ENCODE measurements around the gene PIEZO2. TPM values are rescaled to one million over a fixed set of nuclear protein-coding genes. Genes with fewer than 3 reads are reported as not detected.

The PIEZO2 gene
- total and polyA plus RNA-seq, 4 donors, result 2.6 to 233 (median 18.8) TPM

GRCh38 chr18:11095211-11095610 lies 54.2 kb downstream of the PIEZO2 start:
- DNase-seq, result no peak
- peaks cover 4 to 33% (median 11%) of the 10 kb centered on the region in 5 donors for H3K4me1 ChIP-seq (ENCODE audit: control insufficient read depth in 5 of 5, insufficient read depth in 5 of 5, low read length in 5 of 5)
- no peak overlapping the region for H3K9ac ChIP-seq (ENCODE audit: insufficient read depth in 1 of 2, low read length in 2 of 2)
- no peak overlapping the region for H3K27ac ChIP-seq (ENCODE audit: low read depth in 1 of 2, low read length in 1 of 2)
- no peak overlapping the region for H3K4me3 ChIP-seq
- no peaks in the 10 kb centered on the region for H3K9me3 ChIP-seq (ENCODE audit: control insufficient read depth in 4 of 4, insufficient read depth in 3 of 4, low read length in 3 of 4)
- peaks cover 0 to 3% (median 0%) of the 10 kb centered on the region in 4 donors for H3K36me3 ChIP-seq (ENCODE audit: control insufficient read depth in 4 of 4, insufficient read depth in 4 of 4, low read length in 4 of 4)
- ATAC-seq (ENCODE audit: insufficient read depth, low FRiP score), result no peak
- no peak for TF ChIP-seq CTCF (IDR thresholded peaks at IDR 0.05; ENCODE audit: control extremely low read depth, extremely low read depth)
- 90 to 93% methylated on average over 5 of the region's 5 CpGs for WGBS, 2 donors
- no peaks in the 10 kb centered on the region for H3K27me3 ChIP-seq (ENCODE audit: control insufficient read depth in 3 of 3, insufficient read depth in 3 of 3, low read length in 2 of 3)

- 58 to 70% methylated on average over 6 of the region's 6 CpGs for WGBS, 2 donors
- peaks cover 0 to 7% (median 2%) of the 10 kb centered on the region in 4 donors for H3K36me3 ChIP-seq (ENCODE audit: control insufficient read depth in 4 of 4, insufficient read depth in 4 of 4, low read length in 4 of 4)
- no peak overlapping the region for H3K9ac ChIP-seq (ENCODE audit: insufficient read depth in 1 of 2, low read length in 2 of 2)
- no peak overlapping the region for H3K27ac ChIP-seq (ENCODE audit: low read depth in 1 of 2, low read length in 1 of 2)
- peaks cover under 1 to 49% (median 21%) of the 10 kb centered on the region in 5 donors for H3K4me1 ChIP-seq (ENCODE audit: control insufficient read depth in 5 of 5, insufficient read depth in 5 of 5, low read length in 5 of 5)
- H3K4me3 ChIP-seq, result no peak overlapping the region
- TF ChIP-seq CTCF (IDR thresholded peaks at IDR 0.05; ENCODE audit: control extremely low read depth, extremely low read depth), result no peak
- ATAC-seq (ENCODE audit: insufficient read depth, low FRiP score) (no peak), DNase-seq (no peak)
- no peaks in the 10 kb centered on the region for H3K9me3 ChIP-seq (ENCODE audit: control insufficient read depth in 4 of 4, insufficient read depth in 3 of 4, low read length in 3 of 4)
- no peaks in the 10 kb centered on the region for H3K27me3 ChIP-seq (ENCODE audit: control insufficient read depth in 3 of 3, insufficient read depth in 3 of 3, low read length in 2 of 3)
Measured at GRCh38 chr18:11091746-11092145, 57.6 kb downstream of the PIEZO2 start.

- Histone ChIP-seq H3K36me3 (ENCODE audit: control insufficient read depth in 4 of 4, insufficient read depth in 4 of 4, low read length in 4 of 4) (peaks cover 0 to 3% (median 2%) of the 10 kb centered on the region in 4 donors), H3K9me3 (ENCODE audit: control insufficient read depth in 4 of 4, insufficient read depth in 3 of 4, low read length in 3 of 4) (no peaks in the 10 kb centered on the region), H3K4me1 (ENCODE audit: control insufficient read depth in 5 of 5, insufficient read depth in 5 of 5, low read length in 5 of 5) (peaks cover 0 to 35% (median 14%) of the 10 kb centered on the region in 5 donors), H3K27me3 (ENCODE audit: control insufficient read depth in 3 of 3, insufficient read depth in 3 of 3, low read length in 2 of 3) (no peaks in the 10 kb centered on the region), H3K4me3 (no peak overlapping the region), H3K9ac (ENCODE audit: insufficient read depth in 1 of 2, low read length in 2 of 2) (no peak overlapping the region), H3K27ac (ENCODE audit: low read depth in 1 of 2, low read length in 1 of 2) (no peak overlapping the region)
- 14 to 21% methylated on average over 9 of the region's 9 CpGs for WGBS, 2 donors
- ATAC-seq (ENCODE audit: insufficient read depth, low FRiP score), result no peak
- no peak for TF ChIP-seq CTCF (IDR thresholded peaks at IDR 0.05; ENCODE audit: control extremely low read depth, extremely low read depth)
- DNase-seq, result peak in 2 of 3 donors; percentile 45 to 70
Measured at GRCh38 chr18:11089931-11090715, 59.2 kb downstream of the PIEZO2 start.
